GM23338 (cell line): ENCODE measurements around the gene FILIP1. TPM values are rescaled to one million over a fixed set of nuclear protein-coding genes. Genes with fewer than 3 reads are reported as not detected.

Experiments used
- ATAC-seq: fragments of 200-7000 bp; cut with Tn5 transposase; 3 replicates; pipeline ENCODE4 v1.9.1; 2020
- DNase-seq: peaks from one replicate; pipeline ENCODE4 v3.0.0-alpha.2; 2015; ENCODE audit warnings: low spot score
- H2AFZ ChIP-seq: fragments of 200-600 bp; sonication (generic); 2 replicates; pipeline ENCODE4 v1.8.0; 2016; ENCODE audit warnings: antibody characterized with exemption, mild to moderate bottlenecking, moderate library complexity
- H3F3A ChIP-seq: fragments of 200-600 bp; sonication (generic); replicated peaks from 2 replicates; pipeline ENCODE4 v1.8.0; 2017; ENCODE audit warnings: antibody characterized with exemption, mixed run types, low read depth
- H3K27ac ChIP-seq: fragments of 200-600 bp; sonication (generic); 2 replicates; pipeline ENCODE4 v1.6.1; 2016; ENCODE audit warnings: low read depth
- H3K27me3 ChIP-seq: fragments of 200-600 bp; sonication (generic); 2 replicates; pipeline ENCODE4 v1.8.0; 2016; ENCODE audit warnings: mild to moderate bottlenecking, mixed run types, moderate library complexity; ENCODE audit not compliant: insufficient read depth
- H3K36me3 ChIP-seq: fragments of 200-600 bp; sonication (generic); 2 replicates; pipeline ENCODE4 v1.8.0; 2016; ENCODE audit warnings: mild to moderate bottlenecking; ENCODE audit not compliant: insufficient read depth
- H3K4me1 ChIP-seq: fragments of 200-600 bp; sonication (generic); 2 replicates; pipeline ENCODE4 v1.8.0; 2016; ENCODE audit warnings: mild to moderate bottlenecking, moderate library complexity; ENCODE audit not compliant: insufficient read depth
- H3K4me2 ChIP-seq: fragments of 200-600 bp; sonication (generic); 2 replicates; pipeline ENCODE4 v1.7.1; 2017; ENCODE audit warnings: mixed run types
- H3K4me3 ChIP-seq: fragments of 200-600 bp; sonication (generic); 2 replicates; pipeline ENCODE4 v1.6.1; 2016; ENCODE audit warnings: mixed run types
- H3K79me2 ChIP-seq: fragments of 200-600 bp; sonication (generic); replicated peaks from 2 replicates; pipeline ENCODE4 v1.8.0; 2017; ENCODE audit warnings: mild to moderate bottlenecking; ENCODE audit not compliant: insufficient read depth
- H3K9me2 ChIP-seq: fragments of 200-600 bp; sonication (generic); 2 replicates; pipeline ENCODE4 v1.8.0; 2017; ENCODE audit not compliant: insufficient read depth
- H4K20me1 ChIP-seq: fragments of 200-600 bp; sonication (generic); replicated peaks from 2 replicates; pipeline ENCODE4 v1.8.0; 2017; ENCODE audit warnings: mild to moderate bottlenecking; ENCODE audit not compliant: insufficient read depth
- H3K27ac Mint-ChIP-seq: 2 replicates; pipeline ENCODE4 v1.8.0; 2020; ENCODE audit warnings: inconsistent platforms, mild to moderate bottlenecking, moderate library complexity, mixed read lengths
- H3K27me3 Mint-ChIP-seq: 3 replicates; pipeline ENCODE4 v1.8.0; 2022; ENCODE audit warnings: low read depth, mild to moderate bottlenecking, moderate library complexity, mixed read lengths, inconsistent platforms; ENCODE audit not compliant: insufficient read depth, poor library complexity
- H3K36me3 Mint-ChIP-seq: 3 replicates; pipeline ENCODE4 v1.8.0; 2021; ENCODE audit warnings: low read depth, mild to moderate bottlenecking, inconsistent platforms, moderate library complexity, mixed read lengths
- H3K4me1 Mint-ChIP-seq: 3 replicates; pipeline ENCODE4 v1.8.0; 2020; ENCODE audit warnings: mild to moderate bottlenecking, inconsistent platforms, mixed read lengths
- H3K4me3 Mint-ChIP-seq: 3 replicates; pipeline ENCODE4 v1.8.0; 2021; ENCODE audit warnings: moderate library complexity, mild to moderate bottlenecking, inconsistent platforms, mixed read lengths
- H3K9me3 Mint-ChIP-seq: 3 replicates; pipeline ENCODE4 v1.8.0; 2020; ENCODE audit warnings: moderate library complexity, mild to moderate bottlenecking, inconsistent platforms, mixed read lengths
- CTCF ChIP-seq, 2 experiments: fragments of 200-600 bp in 1 of 2; sonication (generic) in 1 of 2; conservative IDR thresholded peaks; 2 replicates each; pipeline versions ENCODE4 v1.5.1 to v1.6.1; 2016 to 2017; ENCODE audit warnings: antibody characterized with exemption in 2 of 2, low read depth in 2 of 2, mild to moderate bottlenecking in 2 of 2, moderate library complexity in 1 of 2
- JUNB ChIP-seq: IDR thresholded peaks from one replicate; pipeline ENCODE4 v1.6.1; 2016; ENCODE audit warnings: antibody characterized with exemption; ENCODE audit not compliant: unreplicated experiment
- NANOG ChIP-seq: IDR thresholded peaks from 2 replicates; pipeline ENCODE4 v1.6.1; 2016; ENCODE audit warnings: antibody characterized with exemption, borderline replicate concordance
- POLR2AphosphoS5 ChIP-seq: IDR thresholded peaks from 2 replicates; pipeline ENCODE4 v1.6.1; 2016; ENCODE audit warnings: antibody characterized with exemption, low read depth
- ZNF114 ChIP-seq: fragments of 250-450 bp; sonication (Bioruptor Pico); IDR thresholded peaks from 2 replicates; pipeline ENCODE4 v1.5.0; 2020; ENCODE audit warnings: mild to moderate bottlenecking, moderate library complexity
- ZNF462 ChIP-seq: fragments of 250-450 bp; sonication (Bioruptor Pico); IDR thresholded peaks from 2 replicates; pipeline ENCODE4 v1.5.0; 2020; ENCODE audit warnings: mild to moderate bottlenecking, moderate library complexity
- polyA plus RNA-seq: library from polyadenylated mRNA; unstranded; fragments of >200 nt; fragmentation: Nextera tagmentation; extraction: Ambion mirVana; gene quantifications from 2 replicates; pipeline ENCODE4 v1.2.1, GENCODE V29; 2016
- total RNA-seq: library from RNA; depleted of rRNA; stranded (reverse); fragments of >200 nt; shearing (Covaris generic); gene quantifications from 2 replicates; pipeline ENCODE4 v1.2.3, GENCODE V29; 2014

FILIP1 gene
- total and polyA plus RNA-seq, 2 experiments from 2014 or later, result 3.7 to 6.4 TPM

GRCh38 chr6:75386050-75386770 is 107.4 kb downstream of the FILIP1 start (continued):
- no peak for TF ChIP-seq ZNF462 (CRISPR knock-in tag)
- TF ChIP-seq JUNB, result no peak
- no peak for TF ChIP-seq ZNF114
- no peak for TF ChIP-seq NANOG

- Mint-ChIP-seq H3K27ac (no peak overlapping the region), H3K9me3 (no peaks in the 10 kb centered on the region; the same call in 2 of the 3 replicates), H3K36me3 (no peaks in the 10 kb centered on the region), H3K27me3 (no peaks in the 10 kb centered on the region), H3K4me3 (no peak overlapping the region), H3K4me1 (peaks cover 9% of the 10 kb centered on the region)
- no peak overlapping the region for H3K4me2 ChIP-seq
- no peaks in the 10 kb centered on the region for H3F3A ChIP-seq
- no peaks in the 10 kb centered on the region for H3K79me2 ChIP-seq
- no peaks in the 10 kb centered on the region for H3K4me1 ChIP-seq
- 0 out of 2 replicates have a peak, but pooled peaks cover 3% of the 10 kb centered on the region for H3K36me3 ChIP-seq
- ATAC-seq (no peak), DNase-seq (no peak)
- no peaks in the 10 kb centered on the region for H4K20me1 ChIP-seq
- no peak overlapping the region for H3K4me3 ChIP-seq
- no peaks in the 10 kb centered on the region for H3K27me3 ChIP-seq
- no peak overlapping the region for H3K27ac ChIP-seq
- TF ChIP-seq ZNF462 (CRISPR knock-in tag) (no peak), CTCF (conservative IDR thresholded peaks at IDR 0.05; ENCODE audit: low read depth in 2 of 2) (no peak), POLR2AphosphoS5 (no peak), ZNF114 (no peak)
- H3K9me2 ChIP-seq, result no peaks in the 10 kb centered on the region
- no peak overlapping the region for H2AFZ ChIP-seq
These were observed 109.5 kb downstream of the FILIP1 start for GRCh38 chr6:75384116-75384515.
